PC-9 (cell line): ENCODE results near the gene CAMTA1.

Experiments
- CTCF ChIP-seq: fragments of 200-600 bp; sonication (generic); conservative IDR thresholded peaks from 2 replicates; pipeline ENCODE4 v1.6.1; 2017; ENCODE audit warnings: mixed run types, antibody characterized with exemption, mild to moderate bottlenecking, moderate library complexity
- EZH2 ChIP-seq: fragments of 200-600 bp; sonication (generic); IDR thresholded peaks from 2 replicates; pipeline ENCODE4 v1.8.0; 2017; ENCODE audit warnings: antibody characterized with exemption, low read depth

GRCh38 chr1:7379441-7379971 lies 594.3 kb downstream of the CAMTA1 start:
- TF ChIP-seq CTCF (no peak), EZH2 (no peak)
